Measurements from ENCODE around the gene ELOVL2. TPM values are rescaled to one million over a fixed set of nuclear protein-coding genes. Genes with fewer than 3 reads are reported as not detected.

The ELOVL2 gene
- total RNA-seq, 1 donor from 2014 or later: 1.4 TPM

DNA sequence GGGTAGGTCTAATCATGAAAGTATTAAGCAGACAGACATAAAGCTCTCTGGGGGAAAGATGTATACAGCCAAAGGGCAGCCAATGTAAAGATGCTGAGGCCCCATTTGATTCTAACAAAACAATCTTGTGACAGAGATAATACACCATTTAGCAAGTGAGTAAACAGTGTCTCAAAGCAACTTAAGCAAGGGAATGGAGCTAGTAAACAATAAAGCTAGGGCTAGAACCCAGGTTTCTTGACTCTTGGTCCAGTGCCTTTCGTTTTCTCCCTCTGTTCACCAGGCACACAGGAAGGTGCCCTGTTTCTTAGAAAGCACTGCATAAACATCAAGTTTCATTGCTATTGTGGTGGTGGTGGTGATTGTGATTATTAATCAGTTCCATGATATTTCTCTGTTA, 5.1 kb downstream of the ELOVL2 start:
- no peaks in the 10 kb centered on the region for H3K36me3 ChIP-seq
- no peak overlapping the region for H3K4me3 ChIP-seq
- no peak for DNase-seq
- H3K9me3 ChIP-seq (replicated peaks): no peaks in the 10 kb centered on the region
- peaks cover 95% of the 10 kb centered on the region for H3K27me3 ChIP-seq (ENCODE audit: low read depth)
- no peak overlapping the region for H3K27ac ChIP-seq (replicated peaks)
- intact Hi-C loops (cut with micrococcal nuclease): no loop called here
- H3K4me1 ChIP-seq: peaks cover 7% of the 10 kb centered on the region
- TF ChIP-seq, protein P1, sequence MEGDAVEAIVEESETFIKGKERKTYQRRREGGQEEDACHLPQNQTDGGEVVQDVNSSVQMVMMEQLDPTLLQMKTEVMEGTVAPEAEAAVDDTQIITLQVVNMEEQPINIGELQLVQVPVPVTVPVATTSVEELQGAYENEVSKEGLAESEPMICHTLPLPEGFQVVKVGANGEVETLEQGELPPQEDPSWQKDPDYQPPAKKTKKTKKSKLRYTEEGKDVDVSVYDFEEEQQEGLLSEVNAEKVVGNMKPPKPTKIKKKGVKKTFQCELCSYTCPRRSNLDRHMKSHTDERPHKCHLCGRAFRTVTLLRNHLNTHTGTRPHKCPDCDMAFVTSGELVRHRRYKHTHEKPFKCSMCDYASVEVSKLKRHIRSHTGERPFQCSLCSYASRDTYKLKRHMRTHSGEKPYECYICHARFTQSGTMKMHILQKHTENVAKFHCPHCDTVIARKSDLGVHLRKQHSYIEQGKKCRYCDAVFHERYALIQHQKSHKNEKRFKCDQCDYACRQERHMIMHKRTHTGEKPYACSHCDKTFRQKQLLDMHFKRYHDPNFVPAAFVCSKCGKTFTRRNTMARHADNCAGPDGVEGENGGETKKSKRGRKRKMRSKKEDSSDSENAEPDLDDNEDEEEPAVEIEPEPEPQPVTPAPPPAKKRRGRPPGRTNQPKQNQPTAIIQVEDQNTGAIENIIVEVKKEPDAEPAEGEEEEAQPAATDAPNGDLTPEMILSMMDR (IDR thresholded peaks at IDR 0.05; ENCODE audit: borderline replicate concordance): no peak

DNA sequence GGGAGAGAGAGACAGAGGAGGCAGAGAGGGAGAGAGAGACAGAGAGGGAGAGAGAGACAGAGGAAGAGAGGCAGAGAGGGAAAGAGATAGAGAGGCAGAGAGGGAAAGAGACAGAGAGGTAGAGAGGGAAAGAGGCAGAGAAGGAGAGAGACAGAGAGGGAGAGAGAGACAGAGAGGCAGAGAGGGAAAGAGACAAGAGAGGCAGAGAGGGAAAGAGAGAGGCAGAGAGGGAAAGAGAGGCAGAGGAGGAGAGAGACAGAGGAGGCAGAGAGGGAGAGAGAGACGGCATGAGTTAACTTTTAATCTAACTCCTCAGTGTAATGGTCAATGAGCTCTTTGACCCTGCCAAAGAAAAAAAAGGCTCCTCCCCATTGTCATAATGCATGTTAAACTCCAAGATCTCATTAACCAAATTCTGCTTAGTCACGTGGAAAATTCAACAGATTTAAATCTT, 7.1 kb downstream of the ELOVL2 start:
- Histone ChIP-seq H3K36me3 (no peaks in the 10 kb centered on the region), H3K9me3 (replicated peaks) (no peaks in the 10 kb centered on the region), H3K27ac (replicated peaks) (no peak overlapping the region), H3K27me3 (ENCODE audit: low read depth) (peaks cover 85% of the 10 kb centered on the region), H3K4me1 (no peaks in the 10 kb centered on the region), H3K4me3 (no peak overlapping the region)
- intact Hi-C loops (cut with micrococcal nuclease): no loop called here
- TF ChIP-seq, protein P1 (IDR thresholded peaks at IDR 0.05; ENCODE audit: borderline replicate concordance): no peak
- DNase-seq: no peak

DNA sequence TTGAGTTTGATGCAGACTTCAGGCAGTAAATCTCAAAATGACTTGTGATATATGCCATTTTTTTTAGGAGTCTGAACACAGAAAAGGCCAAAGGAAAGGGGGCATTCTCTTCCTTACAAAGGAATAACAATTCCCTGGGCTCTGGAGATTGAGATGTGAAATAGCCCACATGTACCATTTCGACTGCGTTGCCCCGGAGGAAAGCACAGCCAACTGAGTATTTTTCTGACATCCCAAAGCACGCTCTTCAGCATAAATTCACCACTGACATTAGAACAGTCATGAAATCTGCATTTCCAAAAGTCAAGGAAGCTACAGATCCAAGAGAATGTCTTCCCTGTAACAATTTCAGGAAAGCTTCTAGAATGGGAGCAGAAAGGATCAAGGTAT, 7.8 kb downstream of the ELOVL2 start:
- Histone ChIP-seq H3K27me3 (ENCODE audit: low read depth) (peaks cover 78% of the 10 kb centered on the region), H3K27ac (replicated peaks) (no peak overlapping the region), H3K9me3 (replicated peaks) (no peaks in the 10 kb centered on the region), H3K4me3 (no peak overlapping the region), H3K36me3 (no peaks in the 10 kb centered on the region), H3K4me1 (no peaks in the 10 kb centered on the region)
- intact Hi-C loops (cut with micrococcal nuclease): no loop called here
- no peak for DNase-seq
- TF ChIP-seq, protein P1 (IDR thresholded peaks at IDR 0.05; ENCODE audit: borderline replicate concordance): no peak

DNA sequence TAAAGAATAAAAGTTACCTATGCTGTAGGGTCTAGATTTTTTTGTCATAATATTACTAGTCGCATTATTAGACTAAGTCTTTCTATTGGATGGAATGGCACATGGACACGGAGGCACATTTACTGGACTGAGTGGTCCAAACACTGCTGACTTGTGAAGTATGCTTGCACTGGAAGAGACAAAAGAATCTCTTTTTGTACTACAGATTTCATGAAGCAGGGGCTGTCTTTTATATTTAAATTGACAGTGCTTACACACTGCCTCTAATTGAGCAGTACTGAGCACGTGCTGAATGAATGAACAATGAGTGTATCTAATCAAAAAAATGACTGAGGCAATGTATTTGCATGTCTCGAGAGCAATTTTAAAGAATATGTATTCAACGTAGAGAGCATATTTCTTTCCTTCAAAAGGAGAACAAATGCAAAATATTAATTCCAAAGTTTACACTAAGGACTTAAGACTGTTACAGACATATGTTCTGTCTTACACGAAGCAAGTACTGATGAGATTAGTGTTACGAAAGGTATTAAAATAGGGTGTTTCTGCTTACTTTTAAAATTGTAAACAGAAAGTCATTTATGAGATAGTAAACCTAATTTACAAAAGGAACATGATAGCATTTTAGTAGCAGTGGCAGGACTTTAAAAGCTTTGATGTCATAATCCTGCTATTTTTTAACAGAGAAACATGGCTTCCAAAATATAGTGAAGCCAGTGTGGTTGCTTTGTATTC, 8.3 kb downstream of the ELOVL2 start:
- Histone ChIP-seq H3K36me3 (no peaks in the 10 kb centered on the region), H3K4me3 (no peak overlapping the region), H3K4me1 (no peaks in the 10 kb centered on the region), H3K27ac (replicated peaks) (no peak overlapping the region), H3K9me3 (replicated peaks) (no peaks in the 10 kb centered on the region), H3K27me3 (ENCODE audit: low read depth) (peaks cover 73% of the 10 kb centered on the region)
- intact Hi-C loops (cut with micrococcal nuclease): no loop called here
- TF ChIP-seq, protein P1 (IDR thresholded peaks at IDR 0.05; ENCODE audit: borderline replicate concordance): no peak
- DNase-seq: no peak

DNA sequence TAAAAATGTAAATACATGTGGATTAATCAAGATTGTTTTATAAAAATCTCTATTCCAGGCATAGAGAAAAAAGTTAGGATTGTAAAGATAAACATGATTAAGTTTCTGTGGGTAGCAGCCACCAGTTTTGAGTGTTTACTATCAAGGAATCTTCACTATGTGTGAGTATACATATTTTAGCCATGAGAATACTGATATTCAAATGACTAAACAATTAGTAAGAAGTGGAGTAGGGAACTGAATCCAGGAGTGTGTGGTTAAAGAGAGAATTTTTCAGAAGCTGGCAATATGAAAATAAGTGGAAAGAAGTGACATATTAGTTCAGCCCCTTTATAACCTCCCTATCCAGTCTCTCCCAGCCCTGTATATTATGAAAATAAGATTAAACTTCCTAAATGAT, 10.3 kb downstream of the ELOVL2 start:
- H3K27me3 ChIP-seq (ENCODE audit: low read depth): peaks cover 55% of the 10 kb centered on the region
- no peaks in the 10 kb centered on the region for H3K9me3 ChIP-seq (replicated peaks)
- DNase-seq: no peak
- intact Hi-C loops (cut with micrococcal nuclease): no loop called here
- H3K36me3 ChIP-seq: no peaks in the 10 kb centered on the region
- H3K4me1 ChIP-seq: no peaks in the 10 kb centered on the region
- no peak overlapping the region for H3K27ac ChIP-seq (replicated peaks)
- no peak overlapping the region for H3K4me3 ChIP-seq
- TF ChIP-seq, protein P1 (IDR thresholded peaks at IDR 0.05; ENCODE audit: borderline replicate concordance): no peak

Data from left ventricle myocardium inferior (tissue), 1 donor.